ENCODE data around the gene CLDN9. TPM values are rescaled to one million over a fixed set of nuclear protein-coding genes. Genes with fewer than 3 reads are reported as not detected.

Gene CLDN9
- polyA plus RNA-seq (2011; rRNA removed), result 0.03 and 0.12 TPM in 2 replicates
- polyA plus RNA-seq (2012; cell fraction: cytosol; rRNA removed), result 0.12 and 0.22 TPM in 2 replicates
- polyA plus RNA-seq (2012; cell fraction: nucleus; rRNA removed), result 1.1 and 1.8 TPM in 2 replicates
- polyA plus RNA-seq (2017; fragmentation: RNase III; extraction: RNeasy Plus Mini Kit Qiagen cat#74134 plus additional on column Dnase treatment), result 0.06 to 0.16 TPM (median 0.12 TPM) in 3 replicates
- polyA minus RNA-seq (2011; rRNA and poly(A)+ RNA removed), result 0.15 and 0.17 TPM in 2 replicates

GRCh38 chr16:3012828-3013420 is at the start of gene CLDN9:
TSS of gene CLDN9 (plus strand) at chr16:3012923. CDS start at chr16:3013363, 440 bp downstream.
- FAIRE-seq, result no peak
- ChIA-PET CTCF (interaction anchor here (13.6 to 14.8 kb wide), 2 partner anchors 8 to 17 kb away, joined by 112 to 214 read pairs; partner anchors contain the start of genes CLDN6, HCFC1R1, THOC6 and TNFRSF12A), POLR2A (interaction anchor here (3.7 kb wide), 1 partner anchor 8 kb away, joined by 31 read pairs; the partner anchor contains the start of gene TNFRSF12A)
- ATAC-seq, result peak; percentile 22 to 51; a peak in 5 of 6 replicates
- Histone ChIP-seq H3K4me1 (peaks cover 15% of the 10 kb centered on the region), H3K9me3 (no peaks in the 10 kb centered on the region), H3K27ac (peak within 1 kb of the TSS in 1 of 2 experiments; percentile 58; a peak in 3 of 6 replicates), H3K4me3 (no peak within 1 kb of the TSS), H3K4me2 (peak within 1 kb of the TSS; percentile 36; the same call in 2 of the 3 replicates)
- no peak for DNase-seq (ENCODE audit: low read depth in 1 of 2, low spot score in 1 of 2)
- TF ChIP-seq SMC3 (IDR thresholded peaks at IDR 0.05), result no peak
- no peak for TF ChIP-seq TP53 (CRISPR knock-in tag; IDR thresholded peaks at IDR 0.05)
- TF ChIP-seq E2F6 (IDR thresholded peaks at IDR 0.05; ENCODE audit: borderline replicate concordance, low read depth), result no peak
- TF ChIP-seq CHD2 (IDR thresholded peaks at IDR 0.05; ENCODE audit: low read length, partially characterized antibody), result no peak
- no peak for TF ChIP-seq JUNB (IDR thresholded peaks at IDR 0.05)
- no peak for TF ChIP-seq PBX3 (IDR thresholded peaks at IDR 0.05)
- no peak for TF ChIP-seq PHF8 (IDR thresholded peaks at IDR 0.05; ENCODE audit: borderline replicate concordance, low read depth)
- TF ChIP-seq, protein P1, sequence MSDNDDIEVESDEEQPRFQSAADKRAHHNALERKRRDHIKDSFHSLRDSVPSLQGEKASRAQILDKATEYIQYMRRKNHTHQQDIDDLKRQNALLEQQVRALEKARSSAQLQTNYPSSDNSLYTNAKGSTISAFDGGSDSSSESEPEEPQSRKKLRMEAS (IDR thresholded peaks at IDR 0.05), result no peak
- TF ChIP-seq HOXA7 (CRISPR knock-in tag; IDR thresholded peaks at IDR 0.05), result no peak
- no peak for TF ChIP-seq REST (IDR thresholded peaks at IDR 0.05)
- TF ChIP-seq BHLHE40 (IDR thresholded peaks at IDR 0.05; ENCODE audit: low read depth, low read length), result no peak
- TF ChIP-seq MAZ (IDR thresholded peaks at IDR 0.05; ENCODE audit: borderline replicate concordance, low read depth, low read length), result no peak
- no peak for TF ChIP-seq EHF (CRISPR knock-in tag; IDR thresholded peaks at IDR 0.05)
- no peak for TF ChIP-seq MYC (IDR thresholded peaks at IDR 0.05; ENCODE audit: borderline replicate concordance, low read length)
- no peak for TF ChIP-seq EHMT2 (IDR thresholded peaks at IDR 0.05; ENCODE audit: low read depth)
- no peak for TF ChIP-seq RAD21 (conservative IDR thresholded peaks at IDR 0.05 in 1 of 2, IDR thresholded peaks at IDR 0.05 in 1 of 2)
- WGBS (ENCODE audit: missing lambda C conversion rate), result 73% methylated on average over 17 of the region's 27 CpGs

GRCh38 chr16:2963074-2963722 is 49.5 kb upstream of the CLDN9 start:
- Histone ChIP-seq H3K4me3 (peak overlapping the region; percentile 51), H3K4me1 (peaks cover 10% of the 10 kb centered on the region; the same call in 2 of the 3 replicates), H3K4me2 (peak overlapping the region; percentile 100), H3K27ac (peak overlapping the region; percentile 57 to 78), H3K9me3 (no peaks in the 10 kb centered on the region)
- DNase-seq (ENCODE audit: low read depth in 1 of 2, low spot score in 1 of 2) (no peak), ATAC-seq (no peak; a peak in 1 of 6 replicates), FAIRE-seq (no peak)
- CTCF ChIA-PET, result interaction anchor here (1.1 to 8.1 kb wide), 13 partner anchors 8 to 87 kb away, joined by 3 to 97 read pairs (median 8); partner anchors contain the start of gene PKMYT1
- no peak for TF ChIP-seq JUNB (IDR thresholded peaks at IDR 0.05)
- no peak for TF ChIP-seq EHF (CRISPR knock-in tag; IDR thresholded peaks at IDR 0.05)
- TF ChIP-seq CBX8 (IDR thresholded peaks at IDR 0.05), result no peak
- TF ChIP-seq RARB (CRISPR knock-in tag; IDR thresholded peaks at IDR 0.05), result no peak
- TF ChIP-seq BHLHE40 (IDR thresholded peaks at IDR 0.05; ENCODE audit: low read depth, low read length), result no peak
- no peak for TF ChIP-seq RFX5 (IDR thresholded peaks at IDR 0.05)
- no peak for TF ChIP-seq NR3C1 (IDR thresholded peaks at IDR 0.05)
- no peak for TF ChIP-seq SMC3 (IDR thresholded peaks at IDR 0.05)
- no peak for TF ChIP-seq KDM1A (IDR thresholded peaks at IDR 0.05; ENCODE audit: low read depth)
- TF ChIP-seq CHD2 (IDR thresholded peaks at IDR 0.05; ENCODE audit: low read length, partially characterized antibody), result no peak
- TF ChIP-seq REST (IDR thresholded peaks at IDR 0.05), result no peak
- TF ChIP-seq HOXA7 (CRISPR knock-in tag; IDR thresholded peaks at IDR 0.05), result no peak
- TF ChIP-seq JUN (IDR thresholded peaks at IDR 0.05), result no peak
- 47% methylated on average over 10 of the region's 40 CpGs for WGBS (ENCODE audit: missing lambda C conversion rate)
- POLR2A ChIA-PET, result no interaction called here

Measured in A549 (cell line).